PC-3 (cell line): ENCODE measurements around the gene BRAT1. TPM values are rescaled to one million over a fixed set of nuclear protein-coding genes. Genes with fewer than 3 reads are reported as not detected.

Experiments
- ATAC-seq: fragments of 200-7000 bp; cut with Tn5 transposase; 2 replicates; pipeline ENCODE4 v1.9.1; 2020; ENCODE audit warnings: mild to moderate bottlenecking, moderate library complexity
- BruUV-seq: library from RNA; stranded (reverse); fragments of 400-500 nt; replicated peaks from 2 replicates; lab custom pipeline; 2021; lab: Mats Ljungman, UMichigan
- CTCF ChIA-PET: fragments of 300-600 bp; sonication (Branson Sonifier 250); formaldehyde crosslinking; loops from one replicate; lab custom pipeline; 2022; ENCODE audit warnings: antibody characterized with exemption; lab: Charles Lee
- POLR2A ChIA-PET: fragments of 300-600 bp; sonication (Branson Sonifier 250); formaldehyde crosslinking; loops from one replicate; lab custom pipeline; 2022; ENCODE audit warnings: antibody characterized with exemption; ENCODE audit not compliant: unreplicated experiment; lab: Charles Lee
- DNase-seq: peaks from one replicate; pipeline ENCODE4 v3.0.0-alpha.2; 2015
- H2AFZ ChIP-seq: fragments of 300-600 bp; sonication (generic); 2 replicates; pipeline ENCODE4 v1.6.0; 2016; ENCODE audit warnings: antibody characterized with exemption, low read length
- H3F3A ChIP-seq: fragments of 300-600 bp; sonication (generic); one replicate; pipeline ENCODE4 v1.6.0; 2017; ENCODE audit warnings: antibody characterized with exemption, low read length, control low read depth, mild to moderate bottlenecking; ENCODE audit not compliant: unreplicated experiment
- H3K27ac ChIP-seq: fragments of 300-600 bp; sonication (generic); 2 replicates; pipeline ENCODE4 v1.5.1; 2016; ENCODE audit warnings: mild to moderate bottlenecking, low read length
- H3K27me3 ChIP-seq: fragments of 300-600 bp; sonication (generic); 2 replicates; pipeline ENCODE4 v1.6.1; 2016; ENCODE audit warnings: low read length, mixed read lengths
- H3K36me3 ChIP-seq: fragments of 300-600 bp; sonication (generic); 2 replicates; pipeline ENCODE4 v1.6.1; 2016; ENCODE audit warnings: low read depth, mixed run types, low read length, mixed read lengths
- H3K4me1 ChIP-seq: fragments of 300-600 bp; sonication (generic); 2 replicates; pipeline ENCODE4 v1.5.1; 2016; ENCODE audit warnings: low read length; ENCODE audit not compliant: insufficient read depth
- H3K4me2 ChIP-seq: fragments of 300-600 bp; sonication (generic); 2 replicates; pipeline ENCODE4 v1.6.0; 2016; ENCODE audit warnings: low read length
- H3K4me3 ChIP-seq: fragments of 300-600 bp; sonication (generic); 2 replicates; pipeline ENCODE4 v1.5.1; 2016; ENCODE audit warnings: mild to moderate bottlenecking, low read length, mixed read lengths
- H3K79me2 ChIP-seq: fragments of 300-600 bp; sonication (generic); 2 replicates; pipeline ENCODE4 v1.6.1; 2017; ENCODE audit warnings: low read length, mixed read lengths
- H3K9ac ChIP-seq: fragments of 300-600 bp; sonication (generic); 2 replicates; pipeline ENCODE4 v1.6.0; 2016; ENCODE audit warnings: mild to moderate bottlenecking, low read length
- H3K9me2 ChIP-seq: fragments of 300-600 bp; sonication (generic); replicated peaks from 2 replicates; pipeline ENCODE4 v1.6.1; 2016; ENCODE audit warnings: mixed run types, low read length, mixed read lengths
- H3K9me3 ChIP-seq: fragments of 300-600 bp; sonication (generic); 2 replicates; pipeline ENCODE4 v1.6.1; 2016; ENCODE audit warnings: low read length, mixed read lengths
- H4K20me1 ChIP-seq: fragments of 300-600 bp; sonication (generic); 2 replicates; pipeline ENCODE4 v1.6.1; 2016; ENCODE audit warnings: low read length, mixed read lengths
- EZH2 ChIP-seq: fragments of 300-600 bp; sonication (generic); IDR thresholded peaks from one replicate; pipeline ENCODE4 v1.6.1; 2017; ENCODE audit warnings: antibody characterized with exemption, mild to moderate bottlenecking, low read length; ENCODE audit not compliant: unreplicated experiment
- EZH2phosphoT487 ChIP-seq: fragments of 300-600 bp; sonication (generic); IDR thresholded peaks from 2 replicates; pipeline ENCODE4 v1.6.1; 2018; ENCODE audit warnings: mild to moderate bottlenecking, antibody characterized with exemption, low read length, borderline replicate concordance
- intact Hi-C: fragments of 100-400 bp; cut with micrococcal nuclease; formaldehyde crosslinking; loops from 2 replicates; pipeline ENCODE4 v1.9.0; 2023
- total RNA-seq: library from RNA; depleted of rRNA; stranded (reverse); fragments of >200 nt; gene quantifications from 2 replicates; pipeline ENCODE4 v1.2.3, GENCODE V29; 2014
- TF ChIP-seq, protein P1 (sequence below): fragments of 300-600 bp; sonication (generic); conservative IDR thresholded peaks from 2 replicates; pipeline ENCODE4 v1.5.1; 2017; ENCODE audit warnings: antibody characterized with exemption, low read depth, mild to moderate bottlenecking, low read length

The BRAT1 gene
- total RNA-seq, 1 experiment from 2014 or later = 65.2 TPM

DNA sequence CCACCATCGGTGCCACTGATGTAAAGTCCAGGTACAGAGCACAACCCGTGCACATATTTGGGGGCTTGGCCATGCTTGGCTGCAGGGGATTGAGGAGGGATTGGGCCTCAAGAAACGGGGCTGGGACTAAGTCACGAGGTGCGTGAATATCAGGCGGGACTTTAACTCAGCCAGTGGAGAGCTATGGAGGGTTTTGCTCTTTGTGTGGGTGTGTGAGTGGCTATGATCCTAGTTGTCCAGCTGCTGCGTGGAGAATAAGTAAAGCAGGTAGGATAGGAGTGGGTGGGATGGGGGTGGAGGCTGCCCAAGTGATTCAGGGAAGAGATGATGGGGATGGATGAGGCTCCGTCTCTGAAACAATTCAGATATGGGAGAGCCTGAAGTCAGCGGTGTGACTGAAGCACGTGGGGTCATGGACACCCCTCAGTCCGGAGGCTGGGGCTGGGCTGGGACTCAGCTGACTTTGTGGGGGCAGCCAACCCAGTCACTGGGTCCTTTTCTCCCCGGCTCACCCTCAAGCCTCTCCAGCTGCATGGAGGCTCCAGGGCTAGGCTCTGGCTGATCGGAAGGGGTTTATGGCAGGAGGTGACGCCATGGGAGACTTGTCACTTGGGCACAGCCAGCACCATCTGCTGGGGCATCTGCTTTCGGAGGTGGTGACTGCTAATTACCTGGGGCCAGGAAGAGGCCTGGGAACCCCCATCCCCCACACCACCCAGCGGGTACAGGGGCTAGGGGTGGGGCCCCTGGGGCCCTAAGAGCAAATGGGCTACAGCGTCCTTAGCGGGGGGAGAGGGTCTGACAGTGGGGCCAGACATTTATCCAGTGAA is 37.4 kb downstream of the BRAT1 start:
- no peak overlapping the region for H3K27ac ChIP-seq
- H2AFZ ChIP-seq = no peak overlapping the region
- no peak overlapping the region for H3K9ac ChIP-seq
- peaks cover 8% of the 10 kb centered on the region; the same call in 1 of the 2 replicates for H3K79me2 ChIP-seq
- H3K4me3 ChIP-seq = no peak overlapping the region
- H3K4me1 ChIP-seq = peaks cover 34% of the 10 kb centered on the region
- no peaks in the 10 kb centered on the region for H3K9me3 ChIP-seq
- H3K4me2 ChIP-seq = peak overlapping the region; percentile 34
- TF ChIP-seq EZH2phosphoT487 = no peak
- H4K20me1 ChIP-seq = no peaks in the 10 kb centered on the region
- H3K9me2 ChIP-seq = no peaks in the 10 kb centered on the region
- ChIA-PET POLR2A (no interaction called here), CTCF (no interaction called here)
- BruUV-seq = no TSS peak
- H3F3A ChIP-seq = no peaks in the 10 kb centered on the region
- no peak for ATAC-seq
- no peaks in the 10 kb centered on the region for H3K36me3 ChIP-seq
- DNase-seq = no peak
- intact Hi-C loops = loop anchor here (5.0 kb wide), 1 partner anchor 41 kb away; the partner anchor contains the start of gene GRIFIN
- H3K27me3 ChIP-seq = no peaks in the 10 kb centered on the region

DNA sequence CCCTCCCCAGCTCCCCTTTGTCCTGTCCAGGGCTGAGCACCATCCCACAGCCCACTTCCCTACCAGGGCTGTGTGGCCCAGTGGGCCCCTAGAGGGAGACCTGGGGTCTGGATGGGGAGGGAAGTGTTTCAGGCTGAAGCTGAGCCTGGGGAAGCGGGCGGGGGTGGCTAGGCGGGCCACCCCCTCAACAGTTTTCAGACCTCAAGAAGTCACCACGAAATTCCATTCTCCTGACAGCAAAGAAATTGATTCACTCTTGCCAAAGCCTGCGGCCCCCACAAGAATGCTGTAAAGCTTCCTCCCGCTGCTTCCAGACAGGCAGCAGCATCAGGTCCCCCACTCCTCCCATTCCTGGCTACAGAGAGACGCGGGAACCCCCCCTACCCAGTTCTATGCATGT is 38.3 kb downstream of the BRAT1 start:
- Histone ChIP-seq H3K36me3 (no peaks in the 10 kb centered on the region), H3K9me2 (no peaks in the 10 kb centered on the region), H3K27me3 (no peaks in the 10 kb centered on the region), H3K9me3 (no peaks in the 10 kb centered on the region), H3K27ac (no peak overlapping the region), H3F3A (no peaks in the 10 kb centered on the region), H4K20me1 (no peaks in the 10 kb centered on the region), H2AFZ (no peak overlapping the region), H3K4me2 (peak overlapping the region; percentile 34), H3K4me3 (no peak overlapping the region), H3K4me1 (peaks cover 27% of the 10 kb centered on the region), H3K9ac (no peak overlapping the region), H3K79me2 (peaks cover 7% of the 10 kb centered on the region; the same call in 1 of the 2 replicates)
- intact Hi-C loops = loop anchor here (5.0 kb wide), 1 partner anchor 40 kb away; the partner anchor contains the start of gene GRIFIN
- TF ChIP-seq EZH2 (no peak), EZH2phosphoT487 (no peak)
- TF ChIP-seq, protein P1, sequence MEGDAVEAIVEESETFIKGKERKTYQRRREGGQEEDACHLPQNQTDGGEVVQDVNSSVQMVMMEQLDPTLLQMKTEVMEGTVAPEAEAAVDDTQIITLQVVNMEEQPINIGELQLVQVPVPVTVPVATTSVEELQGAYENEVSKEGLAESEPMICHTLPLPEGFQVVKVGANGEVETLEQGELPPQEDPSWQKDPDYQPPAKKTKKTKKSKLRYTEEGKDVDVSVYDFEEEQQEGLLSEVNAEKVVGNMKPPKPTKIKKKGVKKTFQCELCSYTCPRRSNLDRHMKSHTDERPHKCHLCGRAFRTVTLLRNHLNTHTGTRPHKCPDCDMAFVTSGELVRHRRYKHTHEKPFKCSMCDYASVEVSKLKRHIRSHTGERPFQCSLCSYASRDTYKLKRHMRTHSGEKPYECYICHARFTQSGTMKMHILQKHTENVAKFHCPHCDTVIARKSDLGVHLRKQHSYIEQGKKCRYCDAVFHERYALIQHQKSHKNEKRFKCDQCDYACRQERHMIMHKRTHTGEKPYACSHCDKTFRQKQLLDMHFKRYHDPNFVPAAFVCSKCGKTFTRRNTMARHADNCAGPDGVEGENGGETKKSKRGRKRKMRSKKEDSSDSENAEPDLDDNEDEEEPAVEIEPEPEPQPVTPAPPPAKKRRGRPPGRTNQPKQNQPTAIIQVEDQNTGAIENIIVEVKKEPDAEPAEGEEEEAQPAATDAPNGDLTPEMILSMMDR = no peak
- no TSS peak for BruUV-seq
- ATAC-seq (no peak), DNase-seq (peak; percentile 71)
- CTCF ChIA-PET = no interaction called here
- POLR2A ChIA-PET = no interaction called here

DNA sequence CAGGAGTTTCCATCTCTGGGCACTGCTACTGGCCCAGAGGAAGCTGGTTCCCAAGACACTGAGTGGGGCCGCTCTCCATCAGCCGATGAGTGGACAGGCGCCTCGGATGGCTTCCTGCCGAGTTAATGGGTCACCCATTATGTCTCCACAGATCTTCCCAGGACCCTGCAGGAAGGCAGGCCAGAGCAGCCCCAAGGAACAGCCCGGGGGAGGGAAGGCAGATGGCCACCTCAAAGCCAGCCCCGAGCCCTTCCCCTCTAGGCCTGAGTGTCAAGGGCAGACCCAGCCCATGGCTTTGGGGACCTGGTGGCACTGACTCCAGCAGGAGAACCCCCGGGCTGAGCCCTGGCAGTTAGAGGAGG is 39.1 kb downstream of the BRAT1 start:
- H3K9me3 ChIP-seq = no peaks in the 10 kb centered on the region
- H2AFZ ChIP-seq = no peak overlapping the region
- no peaks in the 10 kb centered on the region for H3K79me2 ChIP-seq
- H3K9me2 ChIP-seq = no peaks in the 10 kb centered on the region
- no peaks in the 10 kb centered on the region for H4K20me1 ChIP-seq
- no peak for DNase-seq
- intact Hi-C loops = loop anchor here (5.0 kb wide), 1 partner anchor 39 kb away; the partner anchor contains the start of gene GRIFIN
- H3K4me3 ChIP-seq = no peak overlapping the region
- H3K4me2 ChIP-seq = no peak overlapping the region
- no peak for ATAC-seq
- no peak overlapping the region for H3K9ac ChIP-seq
- H3K27me3 ChIP-seq = no peaks in the 10 kb centered on the region
- peaks cover 27% of the 10 kb centered on the region for H3K4me1 ChIP-seq
- no TSS peak for BruUV-seq
- ChIA-PET CTCF (no interaction called here), POLR2A (no interaction called here)
- no peaks in the 10 kb centered on the region for H3F3A ChIP-seq
- TF ChIP-seq EZH2 (no peak), EZH2phosphoT487 (no peak)
- TF ChIP-seq, protein P1 = no peak
- H3K27ac ChIP-seq = no peak overlapping the region
- H3K36me3 ChIP-seq = no peaks in the 10 kb centered on the region
